GM21381 (cell line): ENCODE data around the gene P2RY8.
A peak's percentile ranks its signal among the peaks of the same experiment; 100 is the strongest.
"Not testable (repeated sequence)": the region's sequence is repeated elsewhere in the genome, so short reads cannot be mapped to it uniquely, and the experiment has no call there.

ENCODE experiments used
- ATAC-seq: cut with Tn5 transposase; IDR thresholded peaks from one replicate; pipeline ENCODE4 v1.9.1; 2021; ENCODE audit warnings: mild to moderate bottlenecking, moderate library complexity; ENCODE audit not compliant: unreplicated experiment

The P2RY8 gene

DNA sequence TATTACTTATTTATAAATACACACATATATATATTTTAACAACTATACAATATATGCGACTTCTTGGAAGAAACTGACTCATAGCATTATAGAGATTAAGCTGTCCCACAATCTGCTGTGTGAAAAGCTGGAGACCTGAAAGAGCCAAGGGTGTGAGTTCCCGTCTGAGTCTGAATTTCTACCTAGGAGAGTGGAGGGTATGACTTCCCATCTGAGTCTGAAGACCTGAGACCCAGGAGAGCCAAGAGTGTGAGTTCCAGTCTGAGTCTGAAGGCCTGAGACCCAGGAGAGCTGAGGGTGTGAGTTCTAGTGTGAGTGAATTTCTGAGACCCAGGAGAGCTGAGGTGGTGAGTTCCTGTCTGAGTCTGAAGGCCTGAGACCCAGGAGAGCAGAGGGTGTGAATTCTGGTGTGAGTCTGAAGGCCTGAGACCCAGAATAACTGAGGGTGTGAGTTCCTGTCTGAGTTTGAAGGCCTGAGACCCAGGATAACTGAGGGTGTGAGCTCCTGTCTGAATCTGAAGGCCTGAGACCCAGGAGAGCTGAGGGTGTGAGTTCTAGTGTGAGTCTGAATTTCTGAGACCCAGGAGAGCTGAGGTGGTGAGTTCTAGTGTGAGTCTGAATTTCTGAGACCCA is 8.9 kb upstream of the P2RY8 start:
- no peak for ATAC-seq

DNA sequence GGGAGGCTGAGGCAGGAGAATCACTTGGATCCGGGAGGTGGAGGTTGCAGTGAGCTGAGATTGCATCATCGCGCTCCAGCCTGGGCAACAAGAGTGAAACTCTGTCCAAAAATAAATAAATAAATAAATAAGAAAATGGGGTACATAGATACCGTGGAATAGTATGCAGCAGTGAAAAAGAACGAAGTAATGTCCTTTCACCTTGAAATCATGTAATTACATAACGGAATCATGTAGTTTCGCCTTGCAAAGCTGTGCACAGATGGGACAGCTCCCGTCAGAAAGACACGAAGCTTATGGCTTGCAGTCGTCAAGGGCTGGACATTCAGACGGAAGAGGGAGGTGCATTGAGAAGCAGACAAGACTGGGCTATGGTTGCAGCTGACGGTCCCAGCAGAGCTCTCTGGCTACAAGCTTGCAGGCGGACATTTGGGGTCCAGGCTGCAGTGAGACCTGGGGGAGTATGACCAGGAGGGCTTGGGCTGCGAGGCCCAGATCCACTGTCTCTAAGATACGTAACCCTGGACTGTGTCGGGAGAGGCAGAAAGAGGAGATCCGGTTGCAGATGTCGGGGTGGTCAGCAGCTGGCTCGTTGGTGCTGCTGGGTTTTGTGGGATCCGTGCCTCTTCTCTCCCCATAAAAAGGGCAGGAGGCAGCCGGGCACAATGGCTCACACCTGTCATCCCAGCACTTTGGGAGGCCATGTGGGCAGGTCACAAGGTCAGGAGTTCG is 6.2 kb upstream of the P2RY8 start:
- ATAC-seq, result no peak

DNA sequence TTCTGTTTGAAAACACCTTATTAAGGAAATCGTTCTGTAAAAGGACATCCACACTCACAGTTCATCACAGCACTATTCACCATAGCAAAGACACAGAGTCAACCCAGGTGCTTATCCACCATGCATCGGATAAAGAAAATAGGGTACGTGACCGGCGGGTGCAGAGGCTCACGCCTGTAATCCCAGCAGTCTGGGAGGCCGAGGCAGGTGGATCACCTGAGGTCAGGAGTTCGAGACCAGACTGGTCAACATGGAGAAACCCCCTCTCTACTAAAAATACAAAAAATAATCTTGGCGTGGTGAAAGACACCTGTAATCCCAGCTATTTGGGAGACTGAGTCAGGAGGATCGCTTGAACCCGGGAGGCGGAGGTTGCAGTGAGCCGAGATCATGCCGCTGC is 2.2 kb upstream of the P2RY8 start:
- ATAC-seq, result not testable (repeated sequence)

DNA sequence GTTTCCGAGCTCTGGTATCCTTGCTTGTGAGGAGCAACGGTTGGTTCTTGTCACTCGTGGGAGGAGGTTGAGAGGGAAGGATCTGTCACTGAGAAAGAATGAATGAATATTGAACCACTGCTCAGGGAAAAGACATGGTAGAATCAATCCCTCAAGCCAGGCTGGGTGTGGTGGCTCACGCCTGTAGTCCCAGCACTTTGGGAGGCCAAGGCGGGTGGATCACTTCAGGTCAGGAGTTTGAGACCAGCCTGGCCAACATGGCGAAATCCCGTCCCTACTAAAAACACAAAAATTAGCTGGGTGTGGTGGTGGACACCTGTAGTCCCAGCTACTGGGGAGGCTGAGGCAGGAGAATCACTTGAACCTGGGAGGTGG is 718 bp upstream of the P2RY8 start:
- ATAC-seq, result not testable (repeated sequence)

DNA sequence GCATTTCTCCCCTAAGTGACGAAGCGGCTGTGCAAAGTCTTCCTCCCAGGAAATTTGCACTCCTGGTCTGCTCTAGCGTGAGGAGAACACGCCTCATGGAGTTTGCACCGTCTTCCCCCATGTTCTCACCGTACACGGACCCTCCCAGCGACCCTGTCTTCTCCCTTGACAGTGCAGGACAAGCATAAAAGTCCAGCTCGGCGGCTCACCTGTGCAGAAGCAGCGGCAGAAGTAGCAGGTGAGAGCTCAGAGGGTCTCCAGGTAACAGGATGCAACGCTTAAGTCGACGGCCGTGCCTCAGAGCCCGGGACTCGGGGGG is 314 bp downstream of the P2RY8 start:
- no peak for ATAC-seq

DNA sequence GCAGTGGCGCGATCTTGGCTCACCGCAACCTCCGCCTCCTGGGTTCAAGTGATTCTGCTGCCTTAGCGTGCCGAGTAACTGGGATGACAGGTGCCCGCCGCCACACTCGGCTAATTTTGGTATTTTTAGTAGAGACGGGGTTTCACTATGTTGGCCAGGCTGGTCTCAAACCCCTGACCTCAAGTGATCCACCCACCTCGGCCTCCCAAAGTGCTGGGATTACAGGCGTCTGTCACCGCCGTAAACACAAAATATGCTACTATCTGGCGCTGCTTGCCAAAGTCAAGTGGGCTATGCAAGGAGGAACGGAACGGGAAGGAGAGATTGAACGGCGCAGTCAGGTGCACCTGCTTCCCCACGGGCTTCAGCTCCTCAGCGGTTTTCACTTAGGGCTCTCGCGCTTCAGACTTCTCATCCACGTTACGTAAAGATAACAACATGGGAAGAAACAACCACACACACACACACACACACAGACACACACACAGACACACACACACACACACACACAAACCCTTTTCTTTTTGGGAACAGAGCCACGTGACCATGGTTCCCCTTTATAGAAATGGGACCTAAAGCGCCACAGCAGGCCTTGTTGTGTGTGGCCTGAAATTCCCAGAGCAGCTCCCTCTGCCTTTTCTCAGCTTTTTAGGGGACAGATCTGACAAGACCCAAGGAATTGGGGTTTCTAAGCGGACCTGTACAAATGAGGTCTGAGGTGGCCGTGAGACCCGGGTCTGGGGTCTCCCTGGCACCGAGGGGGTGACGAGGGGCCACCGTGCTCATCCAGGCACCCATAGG is 1.5 kb downstream of the P2RY8 start:
- no peak for ATAC-seq

DNA sequence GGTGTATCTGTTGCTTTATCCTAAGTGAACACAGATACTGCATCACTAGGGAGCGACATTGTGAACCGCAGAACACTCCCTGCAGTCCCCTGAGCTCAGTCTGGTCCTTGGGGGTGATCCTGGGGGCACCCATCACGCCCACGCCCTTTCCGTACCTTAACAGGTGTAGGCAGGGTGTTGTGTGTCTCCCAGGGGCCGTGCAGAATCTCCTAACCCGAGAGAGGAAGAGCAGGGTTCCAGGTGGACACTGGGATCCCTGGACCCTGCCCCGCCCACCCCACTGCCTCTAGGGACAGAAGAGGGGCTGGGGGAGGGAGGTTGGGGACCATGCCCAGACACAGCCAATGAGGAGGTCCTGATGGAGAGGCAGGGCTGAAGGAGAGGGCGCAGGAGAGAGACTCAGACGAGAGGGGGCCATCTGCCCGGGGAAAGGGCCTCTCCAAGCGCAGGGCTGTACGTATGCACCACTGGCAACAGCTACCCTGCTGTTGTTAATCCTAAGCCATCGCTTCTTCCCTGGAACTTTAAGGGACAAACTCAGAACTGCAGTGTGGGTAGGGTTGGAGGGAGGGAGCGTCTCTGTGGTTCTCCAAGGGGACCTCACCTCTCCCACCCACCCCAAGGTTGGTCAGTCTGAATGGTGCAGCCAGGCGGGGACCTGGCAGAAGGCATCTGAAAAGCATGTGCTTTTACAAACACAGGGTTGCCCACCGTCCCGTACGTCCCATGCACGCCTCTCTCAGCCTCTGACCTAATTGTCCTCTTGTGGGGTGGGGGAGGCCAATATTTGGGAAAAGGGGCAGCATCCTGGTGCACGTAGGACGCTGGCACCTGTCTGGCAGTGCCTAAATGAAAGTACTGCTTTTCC is 2.5 kb downstream of the P2RY8 start:
- peak; percentile 19 for ATAC-seq

DNA sequence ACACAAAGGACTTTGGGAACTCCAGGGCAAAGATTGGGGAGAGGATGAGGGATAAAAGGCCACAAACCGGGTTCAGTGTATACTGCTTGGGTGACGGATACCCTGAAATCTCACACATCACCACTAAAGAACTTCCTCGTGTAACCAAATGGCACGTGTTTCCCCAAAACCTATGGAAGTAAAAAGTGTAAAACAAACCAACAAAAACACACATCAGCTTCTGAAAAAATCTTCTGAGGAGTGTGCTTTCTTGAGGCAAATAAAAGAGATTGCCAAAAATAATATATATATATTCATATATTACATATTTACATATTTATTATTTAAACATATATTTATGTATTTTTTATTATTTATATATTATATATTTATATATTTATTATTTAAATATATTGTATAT is 3.9 kb downstream of the P2RY8 start:
- no peak for ATAC-seq

DNA sequence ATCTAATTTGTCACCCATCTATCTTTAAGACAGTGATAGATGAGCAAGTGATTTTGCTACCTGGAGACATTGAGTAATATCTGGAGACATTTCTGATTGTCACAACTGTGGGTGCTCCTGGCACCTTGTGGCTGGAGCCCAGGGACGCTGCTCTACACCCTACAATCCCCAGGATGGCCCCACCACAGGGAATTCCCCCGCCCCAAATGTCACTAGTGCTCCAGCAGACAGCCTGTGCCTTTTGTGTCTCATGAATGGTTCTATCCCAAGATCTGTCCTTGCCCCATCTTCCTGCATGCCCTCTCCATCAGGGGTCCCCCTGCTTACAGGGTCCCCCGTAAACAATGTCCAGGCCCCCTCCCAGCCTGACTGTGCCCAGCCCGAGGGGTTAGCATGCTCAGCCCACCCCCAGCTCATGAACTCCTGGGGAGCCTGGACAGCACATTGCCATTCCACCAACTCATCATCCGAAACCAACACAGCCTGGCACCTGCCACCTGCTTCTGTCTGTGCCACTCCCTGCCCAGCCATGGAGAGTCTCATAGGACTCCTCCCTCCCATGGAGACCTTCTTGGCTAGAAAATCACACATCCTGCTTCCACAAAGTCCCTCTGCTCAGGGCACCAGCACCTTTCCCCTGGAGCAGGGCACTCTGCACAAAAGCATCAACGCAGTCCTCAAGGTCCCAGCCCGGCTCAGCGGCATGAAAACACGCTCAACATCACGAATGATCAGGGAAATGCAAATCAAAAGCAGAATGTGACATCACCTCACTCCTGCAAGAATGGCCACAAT is 5.7 kb downstream of the P2RY8 start:
- no peak for ATAC-seq

DNA sequence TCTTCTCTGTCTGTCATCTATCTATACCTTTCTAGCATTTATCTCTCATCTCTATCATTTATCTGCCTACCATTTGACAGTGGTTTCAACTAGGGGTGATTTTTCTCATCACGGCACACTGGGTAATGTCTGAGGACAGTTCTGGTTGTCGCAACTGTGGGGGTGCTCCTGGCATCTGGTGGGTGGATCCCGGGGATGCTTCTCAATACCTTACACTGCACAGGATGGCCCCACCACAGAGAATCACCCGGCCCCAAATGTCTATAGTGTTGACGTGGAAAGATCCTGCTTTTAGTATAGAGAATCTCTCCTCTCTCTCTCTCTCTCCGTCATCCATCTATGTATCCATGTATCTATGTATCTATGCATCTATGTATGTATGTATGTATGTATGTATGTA is 7.2 kb downstream of the P2RY8 start:
- no peak for ATAC-seq

DNA sequence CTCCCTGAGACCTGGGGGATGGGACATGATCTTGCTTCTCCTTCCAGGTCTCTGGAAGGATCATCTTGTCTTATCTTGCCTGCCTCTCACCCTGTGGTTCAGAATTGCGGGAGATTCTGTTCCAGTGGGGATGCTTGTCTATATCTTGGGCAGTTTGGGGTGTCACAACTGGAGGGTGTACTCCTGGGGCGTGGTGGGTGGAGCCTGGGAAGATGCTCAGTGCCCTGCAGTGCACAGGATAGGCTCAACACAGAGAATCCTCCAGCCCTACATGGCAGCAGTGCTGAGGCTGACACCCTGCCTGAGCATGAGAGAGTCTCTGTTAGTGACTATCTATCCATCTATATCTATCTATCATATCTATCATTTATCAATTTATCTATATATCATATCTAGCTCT is 7.7 kb downstream of the P2RY8 start:
- ATAC-seq, result no peak

DNA sequence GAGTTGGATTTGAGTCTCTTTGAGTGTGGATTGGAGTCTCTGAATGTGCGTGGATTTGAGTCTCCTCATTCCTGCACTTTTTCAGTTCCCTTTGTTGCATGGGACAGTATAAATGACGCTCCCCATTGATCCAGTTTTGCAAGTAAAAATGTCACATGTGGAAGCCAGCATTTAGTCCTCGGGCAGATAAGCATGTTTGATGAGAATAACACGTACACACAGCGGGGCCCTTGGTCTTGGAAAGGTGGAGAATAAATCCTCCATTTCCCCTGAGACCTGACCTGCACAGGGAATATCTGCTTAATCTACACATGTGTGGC is 8.1 kb downstream of the P2RY8 start:
- no peak for ATAC-seq

DNA sequence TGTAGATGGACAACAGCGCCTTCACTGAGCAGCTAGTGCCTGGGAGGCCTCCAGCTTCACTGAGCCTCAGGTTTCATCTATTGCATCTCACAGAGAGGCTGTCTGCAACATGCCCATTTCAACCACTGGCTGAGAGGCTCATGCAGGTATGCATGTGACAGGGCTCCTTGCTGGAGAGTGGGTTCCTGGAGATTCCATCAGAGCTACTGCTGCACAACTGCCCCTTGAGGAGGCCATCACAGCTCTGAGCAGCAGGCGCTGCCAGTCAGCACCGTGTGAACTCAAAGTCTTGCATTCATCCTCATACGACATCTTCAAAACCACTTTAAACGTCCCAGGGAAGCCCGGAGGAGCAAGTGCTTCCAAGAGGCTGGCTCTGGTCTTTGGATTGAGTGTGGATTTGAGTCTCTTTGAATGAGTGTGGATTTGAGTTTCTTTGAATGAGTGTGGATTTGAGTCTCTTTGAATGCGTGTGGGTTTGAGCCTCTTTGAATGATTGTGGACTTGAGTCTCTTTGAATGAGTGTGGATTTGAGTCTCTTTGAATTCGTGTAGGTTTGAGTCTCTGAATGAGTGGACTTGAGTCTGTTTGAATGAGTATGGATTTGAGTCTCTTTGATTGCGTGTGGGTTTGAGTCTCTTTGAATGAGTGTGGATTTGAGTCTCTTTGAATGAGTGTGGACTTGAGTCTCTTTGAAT is 8.7 kb downstream of the P2RY8 start:
- ATAC-seq, result no peak

DNA sequence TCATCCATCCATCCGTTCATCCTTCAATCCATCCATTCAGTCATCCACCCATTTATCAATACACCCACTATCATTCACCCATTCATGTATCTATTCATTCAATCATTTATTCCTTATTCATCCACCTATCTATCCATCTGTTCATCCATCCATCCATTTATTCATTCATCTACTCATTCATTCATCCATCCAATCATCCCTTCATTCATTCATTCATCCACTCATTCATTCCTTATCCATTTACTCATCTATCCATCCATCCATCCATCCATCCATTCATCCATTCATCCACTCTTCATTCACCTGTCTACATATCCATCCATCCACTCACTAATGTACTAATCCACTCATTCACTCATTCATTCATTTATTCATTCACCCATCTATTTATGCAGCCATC is 9.5 kb downstream of the P2RY8 start:
- no peak for ATAC-seq

DNA sequence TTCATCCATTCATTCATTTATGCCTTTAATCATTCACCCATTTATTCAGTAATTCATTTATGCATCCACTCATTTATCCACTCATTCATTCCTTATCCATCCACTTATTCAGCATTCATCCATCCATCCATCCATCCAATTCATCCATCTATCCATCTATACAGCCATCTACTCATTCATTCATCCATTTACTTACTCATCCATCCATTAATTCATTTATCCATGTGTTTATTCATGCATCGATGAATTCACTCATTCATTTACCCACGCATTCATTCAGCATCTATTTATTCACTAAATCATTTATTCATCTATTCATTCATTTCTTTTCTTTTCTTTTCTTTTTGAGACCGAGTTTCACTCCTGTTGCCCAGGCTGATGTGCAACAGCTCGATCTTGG is 10.4 kb downstream of the P2RY8 start:
- ATAC-seq, result no peak

DNA sequence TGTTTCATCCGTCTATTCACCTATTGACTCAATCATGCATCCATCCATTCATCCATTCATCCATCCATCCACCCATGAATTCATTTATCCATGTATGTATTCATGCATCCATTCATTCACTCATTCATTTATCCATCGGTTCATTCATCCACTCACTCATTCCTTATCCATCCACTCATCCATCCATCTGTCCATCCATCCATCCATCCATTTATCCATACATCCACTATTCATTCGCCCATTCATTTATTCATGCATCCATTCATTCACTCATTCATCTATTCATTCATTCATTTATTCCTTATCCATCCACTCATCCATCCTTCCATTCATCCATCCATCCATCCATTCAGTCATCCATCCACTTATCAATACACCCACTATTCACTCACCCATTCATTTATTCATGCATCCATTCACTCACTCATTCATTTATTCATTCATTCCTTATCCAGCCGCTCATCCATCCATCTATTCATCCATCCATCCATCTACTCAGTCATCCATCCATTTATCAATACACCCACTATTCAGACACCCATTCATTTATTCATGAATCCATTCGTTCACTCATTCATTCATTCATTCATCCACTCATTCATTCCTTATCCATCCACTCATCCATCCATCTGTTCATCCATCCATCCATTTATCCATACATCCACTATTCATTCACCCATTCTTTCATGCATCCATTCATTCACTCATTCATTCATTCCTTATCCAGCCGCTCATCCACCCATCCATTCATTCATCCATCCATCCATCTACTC is 11.2 kb downstream of the P2RY8 start:
- ATAC-seq, result no peak

DNA sequence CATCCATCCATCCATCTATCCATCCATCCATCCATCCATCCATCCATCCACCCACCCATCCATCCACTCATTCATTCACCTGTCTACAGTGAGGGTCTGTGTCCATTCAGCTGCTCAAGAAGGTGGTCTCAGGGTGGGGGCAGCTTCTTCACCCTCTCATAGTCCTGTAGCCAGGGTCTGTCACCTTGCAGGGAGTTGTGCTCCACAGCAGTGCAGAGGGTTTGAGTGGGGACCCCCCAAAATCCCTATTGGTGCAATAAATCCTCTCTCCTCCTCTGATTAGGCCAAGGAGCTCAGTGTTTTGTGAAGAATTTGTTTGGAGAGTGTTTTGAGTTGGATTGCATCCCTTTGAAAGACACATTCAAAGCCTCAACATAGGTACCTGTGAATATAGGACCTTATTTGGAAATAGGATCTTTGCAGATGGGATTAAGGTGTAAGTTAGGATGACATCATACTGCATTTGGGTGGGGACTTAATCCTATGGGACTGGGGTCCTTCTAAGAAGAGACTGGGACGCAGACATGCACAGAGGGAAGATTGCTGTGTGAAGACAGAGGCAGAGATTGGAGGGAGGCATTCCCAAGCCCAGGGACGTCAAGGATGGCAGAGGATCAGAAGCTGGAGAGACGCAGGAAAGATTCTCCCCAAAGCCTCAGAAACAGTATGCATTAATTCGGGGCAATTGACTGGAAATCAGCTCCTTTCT is 12.0 kb downstream of the P2RY8 start:
- ATAC-seq, result no peak

DNA sequence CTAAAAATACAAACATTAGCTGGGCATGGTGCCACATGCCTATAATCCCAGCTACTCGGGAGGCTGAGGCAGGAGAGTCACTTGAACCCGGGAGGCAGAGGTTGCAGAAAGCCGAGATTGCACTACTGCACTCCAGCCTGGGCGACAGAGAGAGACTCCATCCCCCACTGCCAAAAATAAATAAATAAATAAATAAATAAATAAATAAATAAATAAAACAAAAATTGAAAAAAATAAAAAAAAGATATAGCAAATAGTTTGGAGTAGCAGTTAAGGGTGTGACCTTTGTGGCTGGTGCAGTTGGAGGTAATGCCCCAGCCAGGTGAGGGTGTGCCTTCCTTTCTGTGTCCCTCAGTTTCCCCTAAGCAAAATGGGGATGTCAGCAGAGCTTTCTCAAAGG is 14.1 kb downstream of the P2RY8 start:
- ATAC-seq, result not testable (repeated sequence)
